HL-60/S4 (cell line): ENCODE measurements around the gene STMN1.

Source experiments
- in situ Hi-C: fragments of 300-500 bp; cut with MboI; formaldehyde crosslinking; loops from 2 replicates; pipeline ENCODE4 v1.14.3; 2022; ENCODE audit warnings: low sequenced_read_pairs

The STMN1 gene

GRCh38 chr1:25871704-25872494 lies 34.3 kb downstream of the STMN1 start:
- in situ Hi-C loops = no loop called here

- in situ Hi-C loops = no loop called here
Observed at GRCh38 chr1:25871086-25871703, 35.0 kb downstream of the STMN1 start.

GRCh38 chr1:25870614-25871013 lies 35.6 kb downstream of the STMN1 start:
- in situ Hi-C loops = no loop called here

- in situ Hi-C loops = no loop called here
Observed at GRCh38 chr1:25869909-25870606, 36.2 kb downstream of the STMN1 start.

- in situ Hi-C loops = no loop called here
Observed at GRCh38 chr1:25867210-25867991, 38.8 kb downstream of the STMN1 start.

- in situ Hi-C loops = no loop called here
Observed at GRCh38 chr1:25866288-25866687, 39.9 kb downstream of the STMN1 start.

- in situ Hi-C loops = no loop called here
Observed at GRCh38 chr1:25864434-25864833, 41.8 kb downstream of the STMN1 start.

- in situ Hi-C loops = no loop called here
Observed at GRCh38 chr1:25863486-25864262, 42.5 kb downstream of the STMN1 start.

- in situ Hi-C loops = no loop called here
Observed at GRCh38 chr1:25862785-25863485, 43.3 kb downstream of the STMN1 start.

- in situ Hi-C loops = no loop called here
Observed at GRCh38 chr1:25861316-25862286, 44.6 kb downstream of the STMN1 start.

GRCh38 chr1:25858906-25859789 lies 47.1 kb downstream of the STMN1 start, which contains the start of gene AUNIP:
Gene AUNIP (minus strand): TSS chr1:25859457. CDS start chr1:25859357, 100 bp downstream.
- in situ Hi-C loops = no loop called here

GRCh38 chr1:25858494-25858893 lies 47.7 kb downstream of the STMN1 start:
- in situ Hi-C loops = no loop called here

GRCh38 chr1:25856856-25857255 lies 49.4 kb downstream of the STMN1 start:
- in situ Hi-C loops = no loop called here

GRCh38 chr1:25854554-25854953 lies 51.7 kb downstream of the STMN1 start:
- in situ Hi-C loops = no loop called here
